Upper lobe of left lung (tissue), 6 donors: ENCODE data around the gene PRR23E. TPM values are rescaled to one million over a fixed set of nuclear protein-coding genes. Genes with fewer than 3 reads are reported as not detected.

Experiments
- ATAC-seq, 2 donors: fragments of 200-7000 bp; cut with Tn5 transposase; one replicate each; pipeline ENCODE4 v1.9.1; 2022; ENCODE audit warnings: mild to moderate bottlenecking in 2 of 2, moderate library complexity in 2 of 2; ENCODE audit not compliant: low FRiP score in 2 of 2
- DNase-seq, 2 donors: peaks; one replicate each; pipeline ENCODE4 v3.0.0-alpha.2; 2019 to 2020
- H3K27ac ChIP-seq, 4 donors: fragments of 200-600 bp; sonication (generic); one replicate each; pipeline ENCODE4 v1.5.1; 2016 to 2019
- H3K27me3 ChIP-seq, 4 donors: fragments of 200-600 bp; sonication (generic); one replicate each; pipeline ENCODE4 v1.5.1; 2017 to 2019
- H3K36me3 ChIP-seq, 4 donors: fragments of 200-600 bp; sonication (generic); one replicate each; pipeline ENCODE4 v1.5.1; 2016 to 2019
- H3K4me1 ChIP-seq, 4 donors: fragments of 200-600 bp; sonication (generic); one replicate each; pipeline ENCODE4 v1.5.1; 2018 to 2019
- H3K4me3 ChIP-seq, 4 donors: fragments of 200-600 bp; sonication (generic); one replicate each; pipeline ENCODE4 v1.5.1; 2017 to 2019; ENCODE audit warnings: mild to moderate bottlenecking in 2 of 4, moderate library complexity in 1 of 4
- H3K9me3 ChIP-seq, 4 donors: fragments of 200-600 bp; sonication (generic); one replicate each; pipeline ENCODE4 v1.5.1; 2018 to 2019
- CTCF ChIP-seq, 6 experiments: fragments of 450-650 bp in 4 of 6; fragments of 200-600 bp in 2 of 6; sonication (generic) in 2 of 6; IDR thresholded peaks; one replicate each; pipeline ENCODE4 v1.5.1; 2016 to 2019; ENCODE audit warnings: antibody characterized with exemption in 6 of 6
- EP300 ChIP-seq, 4 donors: sonication (generic); formaldehyde crosslinking; IDR thresholded peaks; one replicate each; pipeline ENCODE4 v1.5.1; 2017; ENCODE audit warnings: antibody characterized with exemption in 4 of 4, control low read depth in 2 of 4
- POLR2A ChIP-seq, 4 donors: fragments of 450-650 bp; IDR thresholded peaks; one replicate each; pipeline ENCODE4 v1.5.1; 2016 to 2017; ENCODE audit warnings: antibody characterized with exemption in 4 of 4, mild to moderate bottlenecking in 2 of 4
- POLR2AphosphoS5 ChIP-seq, 2 donors: sonication (generic); formaldehyde crosslinking; IDR thresholded peaks; one replicate each; pipeline ENCODE4 v1.5.1; 2017; ENCODE audit warnings: antibody characterized with exemption in 2 of 2
- WGBS, 2 donors: methylation state at CpG; one replicate each; pipeline ENCODE4 v1.1.5; 2017 to 2018; 5-methylcytosine and 5-hydroxymethylcytosine counted together
- total RNA-seq, 6 donors: library from RNA; depleted of rRNA in 4 of 6; stranded (reverse); fragments of >200 nt in 4 of 6; gene quantifications; one replicate each; pipeline versions ENCODE4 v1.1.0 to v1.2.1, GENCODE V29; 2016 to 2021
- donor health status: DM: no; HTN: no; CAD: no; lungs with moderate emphysema.
- donor health status: DM: no; HTN: yes; CAD: no; lungs with severe emphysema.

The PRR23E gene
- total RNA-seq, 6 donors from 2014 or later, result not detected

- ATAC-seq, result no peak
- Histone ChIP-seq H3K27me3 (peaks cover 0 to 7% (median 0%) of the 10 kb centered on the region in 4 donors), H3K36me3 (no peaks in the 10 kb centered on the region), H3K4me3 (no peak overlapping the region), H3K4me1 (no peaks in the 10 kb centered on the region), H3K9me3 (no peaks in the 10 kb centered on the region), H3K27ac (no peak overlapping the region)
- peak in 1 of 2 donors; percentile 19 for DNase-seq
- TF ChIP-seq POLR2AphosphoS5 (IDR thresholded peaks at IDR 0.05) (no peak), CTCF (IDR thresholded peaks at IDR 0.05) (no peak), EP300 (IDR thresholded peaks at IDR 0.05) (no peak), POLR2A (IDR thresholded peaks at IDR 0.05) (no peak)
- 30 to 37% methylated on average over 7 to 9 of the region's 10 CpGs for WGBS, 2 donors
Measured at GRCh38 chr3:127158614-127159229, 34.2 kb upstream of the PRR23E start.

- ATAC-seq, result no peak
- TF ChIP-seq POLR2AphosphoS5 (IDR thresholded peaks at IDR 0.05) (no peak), EP300 (IDR thresholded peaks at IDR 0.05) (no peak), CTCF (IDR thresholded peaks at IDR 0.05) (no peak), POLR2A (IDR thresholded peaks at IDR 0.05) (no peak)
- 44 to 63% methylated on average over 3 to 7 of the region's 7 CpGs for WGBS, 2 donors
- Histone ChIP-seq H3K9me3 (no peaks in the 10 kb centered on the region), H3K36me3 (no peaks in the 10 kb centered on the region), H3K27ac (no peak overlapping the region), H3K27me3 (peaks cover 0 to 7% (median 0%) of the 10 kb centered on the region in 4 donors), H3K4me1 (no peaks in the 10 kb centered on the region), H3K4me3 (no peak overlapping the region)
- peak in 1 of 2 donors; percentile 16 for DNase-seq
Measured at GRCh38 chr3:127159543-127159942, 33.4 kb upstream of the PRR23E start.

GRCh38 chr3:127161236-127161635 is 31.7 kb upstream of the PRR23E start:
- Histone ChIP-seq H3K4me1 (no peaks in the 10 kb centered on the region), H3K27me3 (peaks cover 0 to 7% (median 0%) of the 10 kb centered on the region in 4 donors), H3K36me3 (no peaks in the 10 kb centered on the region), H3K27ac (no peak overlapping the region), H3K4me3 (no peak overlapping the region), H3K9me3 (no peaks in the 10 kb centered on the region)
- no peak for TF ChIP-seq POLR2AphosphoS5 (IDR thresholded peaks at IDR 0.05)
- no peak for TF ChIP-seq POLR2A (IDR thresholded peaks at IDR 0.05)
- TF ChIP-seq CTCF (IDR thresholded peaks at IDR 0.05), result no peak
- no peak for TF ChIP-seq EP300 (IDR thresholded peaks at IDR 0.05)
- DNase-seq, result no peak
- 83 to 100% methylated on average over 2 of the region's 2 CpGs for WGBS, 2 donors
- ATAC-seq, result no peak

- H3K4me1 ChIP-seq, result no peaks in the 10 kb centered on the region
- no peak overlapping the region for H3K27ac ChIP-seq
- 91 to 92% methylated on average over 2 of the region's 2 CpGs for WGBS, 2 donors
- no peak overlapping the region for H3K4me3 ChIP-seq
- no peaks in the 10 kb centered on the region for H3K36me3 ChIP-seq
- peaks cover 0 to 6% (median 0%) of the 10 kb centered on the region in 4 donors for H3K27me3 ChIP-seq
- DNase-seq (no peak), ATAC-seq (no peak)
- no peak for TF ChIP-seq POLR2A (IDR thresholded peaks at IDR 0.05)
- no peak for TF ChIP-seq CTCF (IDR thresholded peaks at IDR 0.05)
- no peak for TF ChIP-seq EP300 (IDR thresholded peaks at IDR 0.05)
- no peak for TF ChIP-seq POLR2AphosphoS5 (IDR thresholded peaks at IDR 0.05)
- no peaks in the 10 kb centered on the region for H3K9me3 ChIP-seq
Measured at GRCh38 chr3:127161973-127162579, 30.9 kb upstream of the PRR23E start.
